DOHH2 (cell line): ENCODE data around the gene EVC.

ENCODE experiments used
- H3F3A ChIP-seq: fragments of 200-600 bp; sonication (generic), shearing (Covaris generic); 2 replicates; pipeline ENCODE4 v1.6.0; 2016; ENCODE audit warnings: antibody characterized with exemption, mild to moderate bottlenecking; ENCODE audit not compliant: control insufficient read depth, insufficient read depth
- H3K27ac ChIP-seq: fragments of 200-600 bp; sonication (generic); 2 replicates; pipeline ENCODE4 v1.5.1; 2014; ENCODE audit warnings: low read depth, mild to moderate bottlenecking, low read length, moderate library complexity
- H3K27me3 ChIP-seq: fragments of 200-600 bp; sonication (generic); 2 replicates; pipeline ENCODE4 v1.6.1; 2014; ENCODE audit warnings: mild to moderate bottlenecking, low read length, mixed read lengths; ENCODE audit not compliant: control insufficient read depth
- H3K36me3 ChIP-seq: fragments of 200-600 bp; sonication (generic); 2 replicates; pipeline ENCODE4 v1.6.1; 2014; ENCODE audit warnings: mild to moderate bottlenecking, low read length, moderate library complexity, mixed read lengths; ENCODE audit not compliant: control insufficient read depth
- H3K4me1 ChIP-seq: fragments of 200-600 bp; sonication (generic); 2 replicates; pipeline ENCODE4 v1.6.1; 2014; ENCODE audit warnings: mild to moderate bottlenecking, low read length, mixed read lengths; ENCODE audit not compliant: control insufficient read depth
- H3K4me2 ChIP-seq: fragments of 200-600 bp; sonication (generic); 2 replicates; pipeline ENCODE4 v1.6.0; 2014; ENCODE audit warnings: mild to moderate bottlenecking, low read length, moderate library complexity
- H3K4me3 ChIP-seq: fragments of 200-600 bp; sonication (generic); 2 replicates; pipeline ENCODE4 v1.5.1; 2014; ENCODE audit warnings: mild to moderate bottlenecking, low read length, mixed read lengths
- H3K79me2 ChIP-seq: fragments of 200-600 bp; sonication (generic); 2 replicates; pipeline ENCODE4 v1.6.1; 2014; ENCODE audit warnings: mild to moderate bottlenecking, low read length, mixed read lengths; ENCODE audit not compliant: control insufficient read depth
- H3K9me2 ChIP-seq: fragments of 200-600 bp; sonication (generic); replicated peaks from 2 replicates; pipeline ENCODE4 v1.6.1; 2014; ENCODE audit warnings: mild to moderate bottlenecking, low read length, mixed read lengths; ENCODE audit not compliant: control insufficient read depth
- H3K9me3 ChIP-seq: fragments of 200-600 bp; sonication (generic); 2 replicates; pipeline ENCODE4 v1.6.1; 2014; ENCODE audit warnings: antibody characterized with exemption, low read length, mixed read lengths; ENCODE audit not compliant: control insufficient read depth, insufficient read depth
- H4K20me1 ChIP-seq: fragments of 200-600 bp; sonication (generic); 2 replicates; pipeline ENCODE4 v1.6.0; 2014; ENCODE audit warnings: low read depth, mild to moderate bottlenecking, antibody characterized with exemption, low read length, moderate library complexity; ENCODE audit not compliant: control insufficient read depth, insufficient read depth
- EZH2phosphoT487 ChIP-seq: fragments of 200-600 bp; sonication (generic); IDR thresholded peaks from 2 replicates; pipeline ENCODE4 v1.6.1; 2017; ENCODE audit warnings: borderline replicate concordance, mild to moderate bottlenecking, antibody characterized with exemption, low read length, moderate library complexity, mixed read lengths
- TF ChIP-seq, protein P1 (sequence below): fragments of 200-600 bp; sonication (generic); IDR thresholded peaks from one replicate; pipeline ENCODE4 v1.5.1; 2014; ENCODE audit warnings: antibody characterized with exemption, mild to moderate bottlenecking, low read depth, low read length; ENCODE audit not compliant: poor library complexity, severe bottlenecking

The EVC gene

DNA sequence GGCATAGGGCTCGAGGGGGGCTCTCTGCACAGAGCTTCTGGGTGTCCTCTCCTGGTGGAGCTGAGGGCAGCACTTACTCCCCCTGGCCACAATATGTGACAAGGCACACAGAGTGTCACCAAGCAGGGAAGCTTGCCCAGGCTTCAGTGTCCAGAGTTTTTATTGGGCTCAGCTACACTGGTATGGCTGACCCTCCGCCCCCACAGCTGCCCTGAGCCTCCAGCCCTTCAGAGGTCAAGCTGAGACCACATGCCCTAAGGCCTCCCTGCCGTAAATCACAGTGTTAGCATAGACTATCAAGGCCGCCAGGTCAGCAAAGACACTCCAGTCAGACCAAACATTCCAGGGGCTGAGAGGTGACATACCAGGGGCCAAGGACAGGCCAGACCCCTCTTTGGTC, 59.0 kb downstream of the EVC start:
- Histone ChIP-seq H3K4me3 (no peak overlapping the region), H3K79me2 (no peaks in the 10 kb centered on the region), H3K4me1 (no peaks in the 10 kb centered on the region), H3K4me2 (no peak overlapping the region), H3K27me3 (no peaks in the 10 kb centered on the region), H3K27ac (no peak overlapping the region), H3K9me3 (no peaks in the 10 kb centered on the region), H3K9me2 (no peaks in the 10 kb centered on the region), H3F3A (no peaks in the 10 kb centered on the region), H3K36me3 (no peaks in the 10 kb centered on the region), H4K20me1 (no peaks in the 10 kb centered on the region)
- TF ChIP-seq, protein P1, sequence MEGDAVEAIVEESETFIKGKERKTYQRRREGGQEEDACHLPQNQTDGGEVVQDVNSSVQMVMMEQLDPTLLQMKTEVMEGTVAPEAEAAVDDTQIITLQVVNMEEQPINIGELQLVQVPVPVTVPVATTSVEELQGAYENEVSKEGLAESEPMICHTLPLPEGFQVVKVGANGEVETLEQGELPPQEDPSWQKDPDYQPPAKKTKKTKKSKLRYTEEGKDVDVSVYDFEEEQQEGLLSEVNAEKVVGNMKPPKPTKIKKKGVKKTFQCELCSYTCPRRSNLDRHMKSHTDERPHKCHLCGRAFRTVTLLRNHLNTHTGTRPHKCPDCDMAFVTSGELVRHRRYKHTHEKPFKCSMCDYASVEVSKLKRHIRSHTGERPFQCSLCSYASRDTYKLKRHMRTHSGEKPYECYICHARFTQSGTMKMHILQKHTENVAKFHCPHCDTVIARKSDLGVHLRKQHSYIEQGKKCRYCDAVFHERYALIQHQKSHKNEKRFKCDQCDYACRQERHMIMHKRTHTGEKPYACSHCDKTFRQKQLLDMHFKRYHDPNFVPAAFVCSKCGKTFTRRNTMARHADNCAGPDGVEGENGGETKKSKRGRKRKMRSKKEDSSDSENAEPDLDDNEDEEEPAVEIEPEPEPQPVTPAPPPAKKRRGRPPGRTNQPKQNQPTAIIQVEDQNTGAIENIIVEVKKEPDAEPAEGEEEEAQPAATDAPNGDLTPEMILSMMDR, result no peak
- no peak for TF ChIP-seq EZH2phosphoT487

DNA sequence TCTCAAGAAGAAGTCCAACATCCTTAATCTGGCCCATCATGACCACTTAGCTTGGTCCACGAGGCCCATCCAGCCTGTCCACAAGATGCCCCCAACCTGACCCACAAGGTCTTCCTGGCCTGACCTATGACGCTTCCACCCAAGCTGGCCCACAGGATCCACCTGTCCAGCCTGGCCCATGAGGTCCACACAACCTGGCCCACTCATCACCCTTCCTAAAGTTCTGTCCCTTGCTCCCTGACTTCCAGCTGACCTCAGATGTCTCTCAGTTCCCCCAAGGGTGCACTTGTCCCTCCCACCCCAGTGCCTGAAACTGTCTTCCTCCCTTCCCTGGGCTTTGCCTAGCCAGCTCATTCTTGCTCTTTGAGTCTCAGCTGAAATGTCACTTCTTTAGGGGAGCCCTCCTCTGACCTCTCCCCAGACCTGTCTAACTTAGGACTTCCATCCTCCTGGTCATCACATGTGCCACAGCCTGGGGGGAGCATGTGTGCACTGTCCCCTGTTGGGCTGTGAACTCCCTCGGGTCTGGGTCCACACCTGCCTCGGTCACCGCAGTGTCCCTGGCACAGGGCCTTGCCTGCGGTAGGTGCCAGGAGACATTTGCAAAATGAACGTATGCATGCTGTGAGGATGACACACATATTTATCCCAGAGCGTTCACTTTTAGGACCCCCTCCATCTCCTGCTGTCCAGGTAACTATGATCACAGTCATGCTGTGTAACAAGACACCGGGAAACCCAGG, 61.7 kb downstream of the EVC start:
- H4K20me1 ChIP-seq, result no peaks in the 10 kb centered on the region
- TF ChIP-seq, protein P1, result no peak
- no peak for TF ChIP-seq EZH2phosphoT487
- H3K4me3 ChIP-seq, result no peak overlapping the region
- no peaks in the 10 kb centered on the region for H3K79me2 ChIP-seq
- no peaks in the 10 kb centered on the region for H3K27me3 ChIP-seq
- H3K9me2 ChIP-seq, result no peaks in the 10 kb centered on the region
- H3K36me3 ChIP-seq, result no peaks in the 10 kb centered on the region
- H3K9me3 ChIP-seq, result no peaks in the 10 kb centered on the region
- H3K4me1 ChIP-seq, result no peaks in the 10 kb centered on the region
- H3F3A ChIP-seq, result no peaks in the 10 kb centered on the region
- H3K4me2 ChIP-seq, result no peak overlapping the region
- no peak overlapping the region for H3K27ac ChIP-seq

DNA sequence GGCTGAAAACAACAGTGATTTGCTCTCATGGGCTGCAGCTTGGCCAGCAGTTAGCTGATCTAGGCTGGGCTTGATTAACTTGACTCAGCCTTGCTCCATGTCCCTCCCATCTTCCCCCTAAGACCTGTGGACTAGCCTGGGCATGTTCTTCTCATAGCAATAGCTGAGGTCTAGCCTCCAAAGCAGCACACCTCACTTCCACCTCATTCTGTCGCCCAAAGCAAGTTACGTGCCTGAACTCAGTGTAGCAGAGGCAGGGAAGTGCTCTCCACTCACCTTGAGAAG, 62.2 kb downstream of the EVC start:
- Histone ChIP-seq H3K9me3 (no peaks in the 10 kb centered on the region), H3K4me1 (no peaks in the 10 kb centered on the region), H3F3A (no peaks in the 10 kb centered on the region), H3K9me2 (no peaks in the 10 kb centered on the region), H3K4me2 (no peak overlapping the region), H3K36me3 (no peaks in the 10 kb centered on the region), H3K27ac (no peak overlapping the region), H4K20me1 (no peaks in the 10 kb centered on the region), H3K4me3 (no peak overlapping the region), H3K79me2 (no peaks in the 10 kb centered on the region), H3K27me3 (no peaks in the 10 kb centered on the region)
- no peak for TF ChIP-seq EZH2phosphoT487
- TF ChIP-seq, protein P1, result no peak
